GM10266 (cell line): ENCODE measurements around the gene UCN2.

ENCODE experiments used
- DNase-seq: peaks from one replicate; pipeline ENCODE4 v3.0.0; 2012; ENCODE audit errors: extremely low spot score
- TF ChIP-seq, protein P1 (sequence below): IDR thresholded peaks from 2 replicates; pipeline ENCODE4 v1.5.1; 2012; ENCODE audit warnings: mild to moderate bottlenecking, low read depth; ENCODE audit not compliant: control insufficient read depth, insufficient read depth; ENCODE audit errors: missing control alignments

UCN2 gene

GRCh38 chr3:48546203-48546829, 17.3 kb downstream of the UCN2 start:
- no peak for DNase-seq
- TF ChIP-seq, protein P1, sequence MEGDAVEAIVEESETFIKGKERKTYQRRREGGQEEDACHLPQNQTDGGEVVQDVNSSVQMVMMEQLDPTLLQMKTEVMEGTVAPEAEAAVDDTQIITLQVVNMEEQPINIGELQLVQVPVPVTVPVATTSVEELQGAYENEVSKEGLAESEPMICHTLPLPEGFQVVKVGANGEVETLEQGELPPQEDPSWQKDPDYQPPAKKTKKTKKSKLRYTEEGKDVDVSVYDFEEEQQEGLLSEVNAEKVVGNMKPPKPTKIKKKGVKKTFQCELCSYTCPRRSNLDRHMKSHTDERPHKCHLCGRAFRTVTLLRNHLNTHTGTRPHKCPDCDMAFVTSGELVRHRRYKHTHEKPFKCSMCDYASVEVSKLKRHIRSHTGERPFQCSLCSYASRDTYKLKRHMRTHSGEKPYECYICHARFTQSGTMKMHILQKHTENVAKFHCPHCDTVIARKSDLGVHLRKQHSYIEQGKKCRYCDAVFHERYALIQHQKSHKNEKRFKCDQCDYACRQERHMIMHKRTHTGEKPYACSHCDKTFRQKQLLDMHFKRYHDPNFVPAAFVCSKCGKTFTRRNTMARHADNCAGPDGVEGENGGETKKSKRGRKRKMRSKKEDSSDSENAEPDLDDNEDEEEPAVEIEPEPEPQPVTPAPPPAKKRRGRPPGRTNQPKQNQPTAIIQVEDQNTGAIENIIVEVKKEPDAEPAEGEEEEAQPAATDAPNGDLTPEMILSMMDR = no peak

DNA sequence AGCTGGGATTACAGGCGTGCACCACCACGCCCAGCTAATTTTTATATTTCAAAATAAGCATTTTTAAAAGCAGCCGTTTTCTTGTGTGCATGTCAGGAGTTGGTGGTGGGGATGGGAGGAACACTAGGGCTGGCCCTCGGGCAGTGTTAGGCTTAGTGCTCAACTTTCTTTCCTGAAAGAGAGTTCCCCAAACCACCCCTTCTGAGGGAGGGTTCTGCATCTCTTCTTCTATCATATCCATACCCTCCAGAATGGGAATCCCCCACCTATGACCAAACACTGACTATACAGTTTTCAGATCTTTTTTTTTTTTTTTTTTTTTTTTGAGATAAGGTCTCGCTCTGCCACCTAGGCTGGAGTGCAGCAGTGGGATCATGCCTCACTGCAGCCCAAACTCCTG, 19.4 kb downstream of the UCN2 start:
- TF ChIP-seq, protein P1 = no peak
- no peak for DNase-seq

- no peak for DNase-seq
Observed at GRCh38 chr3:48543271-48543866, 20.2 kb downstream of the UCN2 start.

GRCh38 chr3:48538451-48538850, 25.1 kb downstream of the UCN2 start:
- TF ChIP-seq, protein P1 = no peak
- no peak for DNase-seq

More at GRCh38 chr3:48543271-48543866, 20.2 kb downstream of the UCN2 start:
- TF ChIP-seq, protein P1 = no peak

GRCh38 chr3:48536785-48537184, 26.8 kb downstream of the UCN2 start:
- TF ChIP-seq, protein P1 = no peak
- no peak for DNase-seq

GRCh38 chr3:48536116-48536515, 27.5 kb downstream of the UCN2 start:
- DNase-seq = no peak
- TF ChIP-seq, protein P1 = no peak

DNA sequence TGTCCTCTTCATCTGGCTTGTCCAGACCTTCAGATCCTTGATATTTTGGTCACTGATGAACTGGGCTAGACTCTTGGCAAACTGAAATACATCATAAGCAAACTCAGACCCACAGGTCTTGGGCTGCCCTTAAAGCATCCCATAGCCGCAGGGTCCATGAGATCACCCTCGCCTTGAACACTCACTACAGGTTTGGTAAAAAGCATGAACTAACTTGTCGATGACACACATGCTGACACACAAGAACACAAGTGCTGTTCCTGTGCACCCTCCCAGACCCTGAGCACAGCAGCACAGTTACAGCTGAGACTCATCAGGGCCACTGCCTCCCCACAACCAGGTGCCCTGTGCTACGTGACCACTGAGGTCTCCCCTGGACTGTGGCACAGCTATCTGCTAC, 28.0 kb downstream of the UCN2 start:
- DNase-seq = no peak
- TF ChIP-seq, protein P1 = no peak
